Dermis blood vessel endothelial cell (primary cell): ENCODE data around the gene DNAAF9. TPM values are rescaled to one million over a fixed set of nuclear protein-coding genes. Genes with fewer than 3 reads are reported as not detected.
A peak's percentile ranks its signal among the peaks of the same experiment; 100 is the strongest.
"Not testable (repeated sequence)": the region's sequence is repeated elsewhere in the genome, so short reads cannot be mapped to it uniquely, and the experiment has no call there.

Source experiments
- DNase-seq: peaks from one replicate; pipeline ENCODE4 v3.0.0; 2010
- total RNA-seq: library from RNA; depleted of rRNA; stranded (reverse); fragments of >200 nt; gene quantifications from 2 replicates; pipeline ENCODE4 v1.2.3, GENCODE V29; 2014

DNAAF9 gene
- 19.2 and 21.9 TPM in 2 replicates for total RNA-seq

GRCh38 chr20:3407040-3407770, at the start of gene DNAAF9:
TSS of gene DNAAF9 (minus strand) at chr20:3407669. CDS start at chr20:3407557, 112 bp downstream.
- DNase-seq = peak; percentile 73

- DNase-seq = no peak
These were observed 49.2 kb upstream of the DNAAF9 start for GRCh38 chr20:3456648-3457047.

GRCh38 chr20:3454831-3455230, 47.4 kb upstream of the DNAAF9 start:
- DNase-seq = no peak

GRCh38 chr20:3452690-3453089, 45.2 kb upstream of the DNAAF9 start:
- no peak for DNase-seq

GRCh38 chr20:3452136-3452535, 44.7 kb upstream of the DNAAF9 start:
- no peak for DNase-seq

GRCh38 chr20:3449319-3449718, 41.9 kb upstream of the DNAAF9 start:
- DNase-seq = no peak

- DNase-seq = no peak
These were observed 39.9 kb upstream of the DNAAF9 start for GRCh38 chr20:3447321-3447720.

GRCh38 chr20:3446779-3447178, 39.3 kb upstream of the DNAAF9 start:
- no peak for DNase-seq

GRCh38 chr20:3436864-3437574, 29.6 kb upstream of the DNAAF9 start:
- no peak for DNase-seq

- DNase-seq = no peak
These were observed 26.8 kb upstream of the DNAAF9 start for GRCh38 chr20:3434232-3434631.

- no peak for DNase-seq
These were observed 26.3 kb upstream of the DNAAF9 start for GRCh38 chr20:3433744-3434143.

- no peak for DNase-seq
These were observed 25.4 kb upstream of the DNAAF9 start for GRCh38 chr20:3432844-3433243.

GRCh38 chr20:3431109-3431508, 23.6 kb upstream of the DNAAF9 start:
- DNase-seq = no peak

GRCh38 chr20:3430376-3431069, 23.1 kb upstream of the DNAAF9 start:
- DNase-seq = no peak

- not testable (repeated sequence) for DNase-seq
These were observed 19.3 kb upstream of the DNAAF9 start for GRCh38 chr20:3426766-3427165.

- no peak for DNase-seq
These were observed 15.7 kb upstream of the DNAAF9 start for GRCh38 chr20:3423126-3423525.

- DNase-seq = no peak
These were observed 14.5 kb upstream of the DNAAF9 start for GRCh38 chr20:3421985-3422384.

- DNase-seq = no peak
These were observed 12.8 kb upstream of the DNAAF9 start for GRCh38 chr20:3420211-3420707.

GRCh38 chr20:3418161-3418560, 10.7 kb upstream of the DNAAF9 start:
- DNase-seq = not testable (repeated sequence)

GRCh38 chr20:3414122-3414521, 6.7 kb upstream of the DNAAF9 start:
- no peak for DNase-seq

- no peak for DNase-seq
These were observed 6.0 kb upstream of the DNAAF9 start for GRCh38 chr20:3413393-3413889.

GRCh38 chr20:3412600-3413392, 5.3 kb upstream of the DNAAF9 start:
- DNase-seq = no peak
